NT2/D1 (cell line): ENCODE measurements around the gene DPEP1.

Experiments used
- DNase-seq: peaks from one replicate; pipeline ENCODE4 v3.0.0-alpha.2; 2011; ENCODE audit warnings: low read depth, low spot score
- H3K27me3 ChIP-seq: 2 replicates; pipeline ENCODE4 v1.6.0; 2011; ENCODE audit warnings: mild to moderate bottlenecking; ENCODE audit not compliant: insufficient read length, insufficient read depth
- H3K36me3 ChIP-seq: 2 replicates; pipeline ENCODE4 v1.6.1; 2011; ENCODE audit warnings: mild to moderate bottlenecking, low read length, mixed read lengths; ENCODE audit not compliant: insufficient read depth, insufficient read length
- H3K4me1 ChIP-seq: 2 replicates; pipeline ENCODE4 v1.5.1; 2011; ENCODE audit not compliant: insufficient read depth, insufficient read length
- H3K4me3 ChIP-seq: 2 replicates; pipeline ENCODE4 v1.5.1; 2011; ENCODE audit warnings: low read depth; ENCODE audit not compliant: insufficient read length
- H3K9ac ChIP-seq: 2 replicates; pipeline ENCODE4 v1.6.0; 2011; ENCODE audit warnings: low read depth; ENCODE audit not compliant: insufficient read length
- H3K9me3 ChIP-seq: 2 replicates; pipeline ENCODE4 v1.5.1; 2011; ENCODE audit warnings: mild to moderate bottlenecking, low read length; ENCODE audit not compliant: insufficient read depth
- SUZ12 ChIP-seq: IDR thresholded peaks from 2 replicates; pipeline ENCODE4 v1.6.1; 2011; ENCODE audit not compliant: insufficient read length, insufficient read depth; ENCODE audit errors: extremely low read depth
- YY1 ChIP-seq: IDR thresholded peaks from 2 replicates; pipeline ENCODE4 v1.6.1; 2011; ENCODE audit not compliant: insufficient read length, insufficient read depth
- ZNF274 ChIP-seq: IDR thresholded peaks from 2 replicates; pipeline ENCODE4 v1.6.1; 2011; ENCODE audit warnings: mild to moderate bottlenecking, low read depth, low read length

DPEP1 gene

GRCh38 chr16:89602952-89603590, 10.4 kb upstream of the DPEP1 start:
- H3K4me1 ChIP-seq, result peaks cover 28% of the 10 kb centered on the region
- H3K9me3 ChIP-seq, result no peaks in the 10 kb centered on the region
- H3K36me3 ChIP-seq, result no peaks in the 10 kb centered on the region
- peak overlapping the region; percentile 29 for H3K9ac ChIP-seq
- H3K4me3 ChIP-seq, result peak overlapping the region; percentile 27
- TF ChIP-seq YY1, result no peak
- H3K27me3 ChIP-seq, result peaks cover 7% of the 10 kb centered on the region
- DNase-seq, result no peak

- peaks cover 21% of the 10 kb centered on the region for H3K4me1 ChIP-seq
Observed at GRCh38 chr16:89604764-89605163, 8.7 kb upstream of the DPEP1 start.

GRCh38 chr16:89605186-89605970, 8.1 kb upstream of the DPEP1 start:
- Histone ChIP-seq H3K36me3 (no peaks in the 10 kb centered on the region), H3K9ac (no peak overlapping the region), H3K27me3 (peaks cover 6% of the 10 kb centered on the region), H3K4me3 (no peak overlapping the region), H3K9me3 (no peaks in the 10 kb centered on the region), H3K4me1 (peaks cover 16% of the 10 kb centered on the region)
- DNase-seq, result no peak
- TF ChIP-seq YY1 (no peak), SUZ12 (no peak), ZNF274 (no peak)

More at GRCh38 chr16:89604764-89605163, 8.7 kb upstream of the DPEP1 start:
- TF ChIP-seq ZNF274 (no peak), SUZ12 (no peak), YY1 (no peak)
- no peaks in the 10 kb centered on the region for H3K36me3 ChIP-seq
- no peaks in the 10 kb centered on the region for H3K9me3 ChIP-seq
- no peak overlapping the region for H3K9ac ChIP-seq
- H3K4me3 ChIP-seq, result no peak overlapping the region
- DNase-seq, result no peak
- H3K27me3 ChIP-seq, result peaks cover 7% of the 10 kb centered on the region

GRCh38 chr16:89606006-89606405, 7.4 kb upstream of the DPEP1 start:
- no peak for TF ChIP-seq SUZ12
- TF ChIP-seq YY1, result no peak
- no peak for TF ChIP-seq ZNF274
- peak overlapping the region; percentile 50 for H3K9ac ChIP-seq
- H3K4me3 ChIP-seq, result no peak overlapping the region
- no peaks in the 10 kb centered on the region for H3K36me3 ChIP-seq
- H3K27me3 ChIP-seq, result peaks cover 5% of the 10 kb centered on the region
- no peak for DNase-seq
- H3K9me3 ChIP-seq, result no peaks in the 10 kb centered on the region
- H3K4me1 ChIP-seq, result peaks cover 15% of the 10 kb centered on the region

- Histone ChIP-seq H3K36me3 (no peaks in the 10 kb centered on the region), H3K9ac (no peak overlapping the region), H3K4me3 (no peak overlapping the region), H3K27me3 (peaks cover 5% of the 10 kb centered on the region), H3K9me3 (no peaks in the 10 kb centered on the region), H3K4me1 (peaks cover 7% of the 10 kb centered on the region)
- no peak for DNase-seq
- TF ChIP-seq ZNF274 (no peak), YY1 (no peak), SUZ12 (no peak)
Observed at GRCh38 chr16:89607453-89607852, 6.0 kb upstream of the DPEP1 start.

- peaks cover under 1% of the 10 kb centered on the region for H3K4me1 ChIP-seq
- no peak overlapping the region for H3K9ac ChIP-seq
- no peaks in the 10 kb centered on the region for H3K36me3 ChIP-seq
- no peak overlapping the region for H3K4me3 ChIP-seq
- DNase-seq, result no peak
- TF ChIP-seq SUZ12, result no peak
- TF ChIP-seq YY1, result no peak
- TF ChIP-seq ZNF274, result no peak
- no peaks in the 10 kb centered on the region for H3K9me3 ChIP-seq
- peaks cover under 1% of the 10 kb centered on the region for H3K27me3 ChIP-seq
Observed at GRCh38 chr16:89607937-89608740, 5.3 kb upstream of the DPEP1 start.

GRCh38 chr16:89610108-89610453, 3.4 kb upstream of the DPEP1 start:
- H3K36me3 ChIP-seq, result no peaks in the 10 kb centered on the region
- no peak for TF ChIP-seq SUZ12
- TF ChIP-seq ZNF274, result no peak
- no peak for TF ChIP-seq YY1
- H3K27me3 ChIP-seq, result no peaks in the 10 kb centered on the region
- peaks cover 2% of the 10 kb centered on the region for H3K4me1 ChIP-seq
- DNase-seq, result no peak
- H3K4me3 ChIP-seq, result no peak overlapping the region
- no peak overlapping the region for H3K9ac ChIP-seq
- H3K9me3 ChIP-seq, result no peaks in the 10 kb centered on the region
